H1 (cell line): ENCODE data around the gene RPL22L1. TPM values are rescaled to one million over a fixed set of nuclear protein-coding genes. Genes with fewer than 3 reads are reported as not detected.

ENCODE experiments used
- CTCF ChIA-PET: fragments of 300-600 bp; sonication (Branson Sonifier 250); formaldehyde crosslinking; loops from one replicate; lab custom pipeline; 2021; ENCODE audit not compliant: partially characterized antibody; lab: Charles Lee
- POLR2A ChIA-PET: fragments of 300-600 bp; sonication (Branson Sonifier 250); formaldehyde crosslinking; loops from one replicate; lab custom pipeline; 2021; ENCODE audit warnings: inconsistent platforms; ENCODE audit not compliant: partially characterized antibody; lab: Charles Lee
- DNase-seq, 2 experiments: peaks; one replicate each; pipeline versions ENCODE4 v3.0.0 to v3.0.0-alpha.2; 2010 to 2022; ENCODE audit warnings: low spot score in 2 of 2, low read depth in 1 of 2, mixed read lengths in 1 of 2
- FAIRE-seq: peaks from 2 replicates; lab custom pipeline; 2011; peaks lifted over from hg19 to GRCh38; lab: Jason Lieb, UNC
- H2AFZ ChIP-seq: 2 replicates; pipeline ENCODE4 v1.8.1; 2012; ENCODE audit warnings: low read length, inconsistent platforms
- H2AK5ac ChIP-seq: 2 replicates; pipeline ENCODE4 v1.6.1; 2013; ENCODE audit warnings: low read depth, low read length
- H2BK120ac ChIP-seq: replicated peaks from 2 replicates; pipeline ENCODE3; 2013; ENCODE audit warnings: low read depth, low read length, inconsistent platforms
- H2BK12ac ChIP-seq: 2 replicates; pipeline ENCODE4 v1.6.1; 2013; ENCODE audit warnings: low read depth, low read length
- H2BK15ac ChIP-seq: 2 replicates; pipeline ENCODE4 v1.6.1; 2013; ENCODE audit warnings: low read length
- H2BK20ac ChIP-seq: 2 replicates; pipeline ENCODE4 v1.6.1; 2013; ENCODE audit warnings: low read length
- H2BK5ac ChIP-seq: 2 replicates; pipeline ENCODE4 v1.6.1; 2013; ENCODE audit warnings: low read depth, low read length
- H3K14ac ChIP-seq: 2 replicates; pipeline ENCODE4 v1.6.1; 2013; ENCODE audit warnings: inconsistent platforms; ENCODE audit not compliant: insufficient read length
- H3K18ac ChIP-seq: 2 replicates; pipeline ENCODE4 v1.6.1; 2013; ENCODE audit warnings: low read length; ENCODE audit errors: extremely low read depth
- H3K23ac ChIP-seq: 2 replicates; pipeline ENCODE4 v1.6.1; 2013; ENCODE audit warnings: inconsistent platforms; ENCODE audit not compliant: insufficient read length
- H3K23me2 ChIP-seq: 2 replicates; pipeline ENCODE4 v1.6.1; 2013; ENCODE audit warnings: low read depth, low read length
- H3K27ac ChIP-seq: 2 replicates; pipeline ENCODE4 v1.6.1; 2011; ENCODE audit warnings: low read depth, low read length, inconsistent platforms
- H3K27me3 ChIP-seq, 4 experiments: replicated peaks in 1 of 4; 1 replicate in 1 of 4; 2 replicates in 3 of 4; pipeline versions ENCODE4 v1.6.1 to v1.8.1; 2011 to 2013; ENCODE audit warnings: low read length in 3 of 4, mild to moderate bottlenecking in 3 of 4, inconsistent platforms in 2 of 4, mixed read lengths in 2 of 4, moderate library complexity in 1 of 4; ENCODE audit not compliant: control insufficient read depth in 3 of 4, insufficient read depth in 3 of 4; ENCODE audit errors: extremely low read depth in 1 of 4
- H3K36me3 ChIP-seq, 4 experiments: 2 replicates each; pipeline versions ENCODE4 v1.6.1 to v1.8.1; 2011 to 2013; ENCODE audit warnings: mild to moderate bottlenecking in 4 of 4, low read length in 3 of 4, moderate library complexity in 2 of 4, control low read depth in 1 of 4, inconsistent platforms in 1 of 4; ENCODE audit not compliant: insufficient read depth in 4 of 4, control insufficient read depth in 2 of 4
- H3K4ac ChIP-seq: replicated peaks from 2 replicates; pipeline ENCODE3; 2013; ENCODE audit warnings: low read length, low read depth, mixed read lengths, inconsistent platforms; ENCODE audit not compliant: insufficient read length
- H3K4me1 ChIP-seq, 4 experiments: replicated peaks in 1 of 4; 1 replicate in 1 of 4; 2 replicates in 3 of 4; pipeline versions ENCODE4 v1.6.1 to v1.8.1; 2011 to 2013; ENCODE audit warnings: low read length in 3 of 4, inconsistent platforms in 2 of 4, mixed read lengths in 1 of 4; ENCODE audit not compliant: insufficient read depth in 4 of 4, control insufficient read depth in 3 of 4
- H3K4me2 ChIP-seq, 2 experiments: 2 replicates each; pipeline versions ENCODE4 v1.6.1 to v1.8.1; 2011 to 2013; ENCODE audit warnings: low read depth in 2 of 2, low read length in 2 of 2, control low read depth in 1 of 2, inconsistent platforms in 1 of 2, mild to moderate bottlenecking in 1 of 2; ENCODE audit not compliant: insufficient read depth in 1 of 2
- H3K4me3 ChIP-seq, 4 experiments: fragments of 200-600, 300-600 bp in 1 of 4; sonication (generic), shearing (Covaris generic), sonication (Bioruptor Twin) in 1 of 4; 2 replicates each; pipeline versions ENCODE4 v1.5.1 to v1.8.1; 2011 to 2016; ENCODE audit warnings: low read length in 4 of 4, low read depth in 3 of 4, control low read depth in 2 of 4, inconsistent platforms in 2 of 4, mild to moderate bottlenecking in 2 of 4, mixed read lengths in 1 of 4, moderate library complexity in 1 of 4; ENCODE audit not compliant: insufficient read depth in 2 of 4; ENCODE audit errors: extremely low read depth in 1 of 4
- H3K56ac ChIP-seq: replicated peaks from 2 replicates; pipeline ENCODE3; 2013; ENCODE audit warnings: low read depth, mild to moderate bottlenecking, mixed read lengths, low read length, inconsistent platforms; ENCODE audit not compliant: insufficient read length
- H3K79me1 ChIP-seq: 2 replicates; pipeline ENCODE4 v1.6.1; 2013; ENCODE audit warnings: low read depth, low read length, control low read depth
- H3K79me2 ChIP-seq, 2 experiments: 2 replicates each; pipeline versions ENCODE4 v1.6.1 to v1.8.1; 2012 to 2013; ENCODE audit warnings: low read length in 2 of 2, mild to moderate bottlenecking in 2 of 2, inconsistent platforms in 1 of 2; ENCODE audit not compliant: insufficient read depth in 2 of 2, control insufficient read depth in 1 of 2
- H3K9ac ChIP-seq, 4 experiments: replicated peaks in 1 of 4; 1 replicate in 1 of 4; 2 replicates in 3 of 4; pipeline versions ENCODE4 v1.6.1 to v1.8.1; 2011 to 2013; ENCODE audit warnings: low read depth in 3 of 4, low read length in 3 of 4, control low read depth in 2 of 4, mild to moderate bottlenecking in 2 of 4, moderate library complexity in 2 of 4, inconsistent platforms in 1 of 4; ENCODE audit errors: extremely low read depth in 1 of 4
- H3K9me3 ChIP-seq, 2 experiments: 2 replicates each; pipeline versions ENCODE4 v1.6.1 to v1.8.1; 2012 to 2013; ENCODE audit warnings: mild to moderate bottlenecking in 2 of 2, moderate library complexity in 2 of 2, control low read depth in 1 of 2, inconsistent platforms in 1 of 2, low read depth in 1 of 2, low read length in 1 of 2, mixed read lengths in 1 of 2; ENCODE audit not compliant: insufficient read depth in 2 of 2
- H4K20me1 ChIP-seq, 2 experiments: replicated peaks in 1 of 2; 2 replicates each; pipeline versions ENCODE3 to v1.8.1; 2011 to 2013; ENCODE audit warnings: inconsistent platforms in 2 of 2, low read length in 2 of 2, mild to moderate bottlenecking in 1 of 2; ENCODE audit not compliant: insufficient read depth in 2 of 2, control insufficient read depth in 1 of 2
- H4K5ac ChIP-seq: 2 replicates; pipeline ENCODE4 v1.6.1; 2013; ENCODE audit warnings: low read length, low read depth, mixed read lengths, inconsistent platforms; ENCODE audit not compliant: insufficient read length
- H4K8ac ChIP-seq: 2 replicates; pipeline ENCODE4 v1.8.0; 2013; ENCODE audit warnings: mild to moderate bottlenecking, moderate library complexity, low read length, inconsistent platforms; ENCODE audit not compliant: insufficient read depth; ENCODE audit errors: extremely low read depth
- H4K91ac ChIP-seq: replicated peaks from 2 replicates; pipeline ENCODE3; 2013; ENCODE audit warnings: low read length, mixed read lengths, inconsistent platforms; ENCODE audit not compliant: insufficient read length
- ATF2 ChIP-seq: IDR thresholded peaks from 2 replicates; pipeline ENCODE4 v1.6.1; 2012; ENCODE audit warnings: low read length, inconsistent platforms
- BCL11A ChIP-seq, 2 experiments: IDR thresholded peaks; one replicate each; pipeline ENCODE4 v1.6.1; 2011; ENCODE audit warnings: low read depth in 2 of 2, low read length in 2 of 2, mild to moderate bottlenecking in 2 of 2
- EP300 ChIP-seq, 2 experiments: IDR thresholded peaks; 1 replicate in 1 of 2; 2 replicates in 1 of 2; pipeline ENCODE4 v1.6.1; 2011 to 2012; ENCODE audit warnings: low read depth in 2 of 2, low read length in 2 of 2, mild to moderate bottlenecking in 2 of 2, borderline replicate concordance in 1 of 2, inconsistent platforms in 1 of 2, moderate library complexity in 1 of 2
- KDM4A ChIP-seq: IDR thresholded peaks from one replicate; pipeline ENCODE4 v1.7.1; 2012; ENCODE audit warnings: low read depth, mild to moderate bottlenecking, moderate library complexity, low read length, inconsistent platforms; ENCODE audit not compliant: severe bottlenecking
- NANOG ChIP-seq: IDR thresholded peaks from 2 replicates; pipeline ENCODE4 v1.6.1; 2011; ENCODE audit warnings: low read length, low read depth, mild to moderate bottlenecking, inconsistent platforms; ENCODE audit not compliant: insufficient read depth, poor library complexity, severe bottlenecking
- PHF8 ChIP-seq: fragments of 200-600 bp; sonication (generic); conservative IDR thresholded peaks from 2 replicates; pipeline ENCODE4 v1.7.1; 2012; ENCODE audit warnings: low read depth, mild to moderate bottlenecking, inconsistent platforms, low read length, moderate library complexity
- POLR2AphosphoS5 ChIP-seq: IDR thresholded peaks from 2 replicates; pipeline ENCODE4 v1.6.1; 2011; ENCODE audit warnings: low read depth, low read length
- RNF2 ChIP-seq: fragments of 200-900, 300-1000 bp; sonication (generic); IDR thresholded peaks from 2 replicates; pipeline ENCODE4 v1.7.1; 2016; ENCODE audit warnings: borderline replicate concordance, low read depth, mild to moderate bottlenecking, antibody characterized with exemption, low read length; ENCODE audit not compliant: poor library complexity, severe bottlenecking; ENCODE audit errors: missing control alignments
- SP1 ChIP-seq: IDR thresholded peaks from 2 replicates; pipeline ENCODE4 v1.6.1; 2011; ENCODE audit warnings: low read depth, low read length
- SUZ12 ChIP-seq: fragments of 200-600 bp; sonication (generic); IDR thresholded peaks from 2 replicates; pipeline ENCODE4 v1.6.1; 2012; ENCODE audit warnings: mild to moderate bottlenecking, inconsistent platforms, low read length, moderate library complexity, mixed read lengths
- TBP ChIP-seq: IDR thresholded peaks from 2 replicates; pipeline ENCODE4 v1.6.1; 2011; ENCODE audit warnings: low read depth, low read length, improper control_type of control experiment
- whole genome bisulfite sequencing, 2 experiments: shearing (Covaris generic) in 1 of 2; methylation state at CpG; one replicate each; pipeline versions ENCODE4 v1.1.6 to v1.1.7; 2013 to 2015; ENCODE audit warnings: low lambda C conversion rate in 2 of 2, mixed read lengths in 2 of 2, inconsistent platforms in 1 of 2, low coverage in 1 of 2, missing lambda C conversion rate in 1 of 2; ENCODE audit not compliant: insufficient replicate concordance in 2 of 2, insufficient coverage in 1 of 2, insufficient read length in 1 of 2; ENCODE audit errors: extremely low coverage in 1 of 2, missing lambda C conversion rate in 1 of 2; 5-methylcytosine and 5-hydroxymethylcytosine counted together
- polyA plus RNA-seq, 7 experiments: library from polyadenylated mRNA; depleted of rRNA in 3 of 7; stranded (reverse) in 5 of 7; unstranded in 2 of 7; fragments of >200 nt in 5 of 7; fragments of 200-250 nt in 2 of 7; gene quantifications; 1 replicate in 5 of 7; 2 replicates in 1 of 7; 4 replicates in 1 of 7; pipeline versions ENCODE4 v1.2.1 to v1.2.3, GENCODE V29; 2011 to 2013; ENCODE audit warnings: missing spikeins in 2 of 7, mixed read lengths in 2 of 7
- total RNA-seq: library from RNA; stranded (reverse); fragmentation: NEBNext Ultra II Directional; extraction: Animal tissue kit (Norgen Biotek cat#: 25700); gene quantifications from 2 replicates; pipeline ENCODE4 v1.2.1, GENCODE V29; 2021

RPL22L1 gene
- total and polyA plus RNA-seq, 2 of the 8 experiments (the other 6 are each of a cell fraction or from before 2014, with no cell fraction given): 99.9 to 280 TPM

GRCh38 chr3:170835336-170835735, 34.7 kb downstream of the RPL22L1 start:
- H4K20me1 ChIP-seq: no peaks in the 10 kb centered on the region
- no peak overlapping the region for H3K23ac ChIP-seq
- no peak overlapping the region for H2BK120ac ChIP-seq
- H3K23me2 ChIP-seq: peaks cover 2% of the 10 kb centered on the region; the same call in 1 of the 2 replicates
- DNase-seq: no peak
- H3K4me3 ChIP-seq: no peak overlapping the region
- WGBS, 2 experiments: 64% methylated on average over 3 of the region's 3 CpGs; no CpG with 5 or more reads in 1 of the 2 experiments
- H3K4ac ChIP-seq: no peak overlapping the region
- no peak overlapping the region for H2BK20ac ChIP-seq
- no peaks in the 10 kb centered on the region for H3K79me2 ChIP-seq
- H2AK5ac ChIP-seq: no peak overlapping the region
- no peak overlapping the region for H2BK12ac ChIP-seq
- peaks cover 2 to 12% (median 5%) of the 10 kb centered on the region in 4 experiments; a peak in 3 of 7 replicates for H3K4me1 ChIP-seq
- no peaks in the 10 kb centered on the region for H3K79me1 ChIP-seq
- no peak overlapping the region for H2BK15ac ChIP-seq
- no peak overlapping the region for H3K56ac ChIP-seq
- POLR2A ChIA-PET: interaction anchor here (0.8 to 2.4 kb wide), 3 partner anchors 14 to 30 kb away, joined by 3 to 10 read pairs (median 3); no protein-coding TSS in a partner anchor
- H3K27ac ChIP-seq: no peak overlapping the region
- H3K4me2 ChIP-seq: no peak overlapping the region
- CTCF ChIA-PET: interaction anchor here (0.5 to 2.6 kb wide), 9 partner anchors 13 to 495 kb away, joined by 3 to 11 read pairs (median 4); no protein-coding TSS in a partner anchor
- no peak overlapping the region for H3K9ac ChIP-seq
- H3K36me3 ChIP-seq: no peaks in the 10 kb centered on the region
- peak overlapping the region; percentile 1 for H4K91ac ChIP-seq
- no peak overlapping the region for H3K14ac ChIP-seq
- FAIRE-seq: no peak
- no peak overlapping the region; the same call in 1 of the 2 replicates for H2BK5ac ChIP-seq
- no peak overlapping the region for H4K5ac ChIP-seq
- H2AFZ ChIP-seq: peak overlapping the region; percentile 9; the same call in 1 of the 2 replicates
- H3K27me3 ChIP-seq: no peaks in the 10 kb centered on the region
- H3K9me3 ChIP-seq: no peaks in the 10 kb centered on the region
- H4K8ac ChIP-seq: no peak overlapping the region
- no peak overlapping the region for H3K18ac ChIP-seq
- TF ChIP-seq BCL11A (IDR thresholded peaks at IDR 0.05; ENCODE audit: low read depth in 2 of 2, low read length in 2 of 2): no peak
- TF ChIP-seq SP1: no peak
- TF ChIP-seq SUZ12: no peak
- TF ChIP-seq NANOG: no peak
- no peak for TF ChIP-seq POLR2AphosphoS5
- no peak for TF ChIP-seq RNF2
- TF ChIP-seq ATF2: no peak
- TF ChIP-seq TBP: no peak
- no peak for TF ChIP-seq EP300 (IDR thresholded peaks at IDR 0.05; ENCODE audit: borderline replicate concordance in 1 of 2, low read depth in 2 of 2, low read length in 2 of 2)
- no peak for TF ChIP-seq PHF8
- no peak for TF ChIP-seq KDM4A
